CD4-positive, alpha-beta T cell (primary cell): ENCODE measurements around the gene PHF13. TPM values are rescaled to one million over a fixed set of nuclear protein-coding genes. Genes with fewer than 3 reads are reported as not detected.

Experiments used
- ATAC-seq: fragments of 200-7000 bp; cut with Tn5 transposase; one replicate; pipeline ENCODE4 v1.10.0; 2022; ENCODE audit warnings: mild to moderate bottlenecking; ENCODE audit not compliant: poor library complexity
- CTCF ChIA-PET: fragments of 350-600 bp; sonication (Branson Sonifier 250); formaldehyde crosslinking; loops from one replicate; lab custom pipeline; 2021; ENCODE audit warnings: antibody characterized with exemption, inconsistent platforms; lab: Charles Lee
- POLR2A ChIA-PET: fragments of 350-600 bp; sonication (Branson Sonifier 250); formaldehyde crosslinking; loops from one replicate; lab custom pipeline; 2021; ENCODE audit warnings: antibody characterized with exemption, inconsistent platforms; lab: Charles Lee
- DNase-seq, 14 experiments: peaks; one replicate each; pipeline ENCODE4 v3.0.0-alpha.2; 2013 to 2020; ENCODE audit warnings: mixed read lengths in 2 of 14
- H3K27ac ChIP-seq, 2 donors: one replicate each; pipeline versions ENCODE4 v1.5.1 to v1.7.0; 2013; ENCODE audit warnings: low read length in 2 of 2, low read depth in 1 of 2, mild to moderate bottlenecking in 1 of 2
- H3K27me3 ChIP-seq, 2 experiments: 1 replicate in 1 of 2; 2 replicates in 1 of 2; pipeline versions ENCODE4 v1.6.1 to v1.7.0; 2013; ENCODE audit warnings: low read length in 2 of 2, control low read depth in 1 of 2, mild to moderate bottlenecking in 1 of 2, moderate library complexity in 1 of 2; ENCODE audit not compliant: insufficient read depth in 2 of 2, control insufficient read depth in 1 of 2
- H3K36me3 ChIP-seq: one replicate; pipeline ENCODE4 v1.6.1; 2013; ENCODE audit warnings: low read length, control low read depth; ENCODE audit not compliant: insufficient read depth
- H3K4me1 ChIP-seq: one replicate; pipeline ENCODE4 v1.6.1; 2013; ENCODE audit warnings: low read length, control low read depth; ENCODE audit not compliant: insufficient read depth
- H3K4me3 ChIP-seq: one replicate; pipeline ENCODE4 v1.5.1; 2013; ENCODE audit warnings: mild to moderate bottlenecking, low read length, moderate library complexity
- H3K9me3 ChIP-seq, 2 experiments: 1 replicate in 1 of 2; 2 replicates in 1 of 2; pipeline versions ENCODE4 v1.6.1 to v1.7.0; 2013; ENCODE audit warnings: low read length in 2 of 2, mild to moderate bottlenecking in 2 of 2, control low read depth in 1 of 2, moderate library complexity in 1 of 2; ENCODE audit not compliant: control insufficient read depth in 1 of 2, insufficient read depth in 1 of 2
- H3K27ac Mint-ChIP-seq: one replicate; pipeline ENCODE4 v1.8.0; 2020; ENCODE audit warnings: mixed read lengths
- H3K27me3 Mint-ChIP-seq: one replicate; pipeline ENCODE4 v1.8.0; 2021; ENCODE audit warnings: mixed read lengths
- H3K36me3 Mint-ChIP-seq: one replicate; pipeline ENCODE4 v1.8.0; 2021; ENCODE audit warnings: low read depth, mixed read lengths
- H3K4me1 Mint-ChIP-seq: one replicate; pipeline ENCODE4 v1.8.0; 2021; ENCODE audit warnings: low read depth, mixed read lengths
- H3K4me3 Mint-ChIP-seq: one replicate; pipeline ENCODE4 v1.8.0; 2020; ENCODE audit warnings: mild to moderate bottlenecking, mixed read lengths
- H3K9me3 Mint-ChIP-seq: one replicate; pipeline ENCODE4 v1.8.0; 2020; ENCODE audit warnings: mixed read lengths
- intact Hi-C, 2 experiments: fragments of 100-400 bp; cut with DNase I in 1 of 2; cut with micrococcal nuclease in 1 of 2; formaldehyde crosslinking; loops; one replicate each; pipeline versions ENCODE4 v1.15.1 to v1.9.0; 2023 to 2025; cut with DNase I, micrococcal nuclease
- total RNA-seq, 174 experiments: library from RNA in 2 of 174; stranded (reverse) in 2 of 174; gene quantifications; one replicate each; pipeline ENCODE4 v1.2.3 and lab custom pipeline; 2021 to 2026
- TF ChIP-seq, protein P1 (sequence below): fragments of 200-600 bp; IDR thresholded peaks from one replicate; pipeline ENCODE4 v1.8.0; 2022; ENCODE audit warnings: antibody characterized with exemption, mild to moderate bottlenecking

The PHF13 gene
- total RNA-seq, 2 experiments from 2014 or later = 4.0 to 4.9 TPM

DNA sequence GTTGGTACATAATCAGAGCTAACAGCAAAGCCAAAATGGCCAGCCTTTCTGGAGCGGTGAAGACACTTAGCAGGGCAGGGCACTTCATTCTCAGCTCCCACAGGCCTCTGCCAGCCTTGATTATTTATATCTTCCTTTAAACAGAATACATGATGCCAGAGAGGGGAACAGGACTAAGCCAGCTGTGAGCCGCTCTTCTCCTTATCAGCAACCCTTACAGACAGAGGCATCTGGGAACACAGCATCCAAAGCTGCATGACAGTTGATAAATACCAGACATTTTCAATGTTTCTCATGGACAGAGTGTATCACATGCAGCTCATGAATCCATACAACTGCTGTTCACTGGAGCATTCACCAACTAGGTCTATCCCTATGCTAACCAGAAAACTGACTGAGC is 59.0 kb downstream of the PHF13 start:
- no peaks in the 10 kb centered on the region for H3K9me3 Mint-ChIP-seq
- no peak overlapping the region for H3K27ac Mint-ChIP-seq

More for the DNA sequence above, 59.0 kb downstream of the PHF13 start:
- no peaks in the 10 kb centered on the region for H3K9me3 ChIP-seq
- H3K27me3 Mint-ChIP-seq = no peaks in the 10 kb centered on the region
- intact Hi-C loops = no loop called here
- no peak overlapping the region for H3K4me3 ChIP-seq
- ATAC-seq = no peak
- TF ChIP-seq, protein P1, sequence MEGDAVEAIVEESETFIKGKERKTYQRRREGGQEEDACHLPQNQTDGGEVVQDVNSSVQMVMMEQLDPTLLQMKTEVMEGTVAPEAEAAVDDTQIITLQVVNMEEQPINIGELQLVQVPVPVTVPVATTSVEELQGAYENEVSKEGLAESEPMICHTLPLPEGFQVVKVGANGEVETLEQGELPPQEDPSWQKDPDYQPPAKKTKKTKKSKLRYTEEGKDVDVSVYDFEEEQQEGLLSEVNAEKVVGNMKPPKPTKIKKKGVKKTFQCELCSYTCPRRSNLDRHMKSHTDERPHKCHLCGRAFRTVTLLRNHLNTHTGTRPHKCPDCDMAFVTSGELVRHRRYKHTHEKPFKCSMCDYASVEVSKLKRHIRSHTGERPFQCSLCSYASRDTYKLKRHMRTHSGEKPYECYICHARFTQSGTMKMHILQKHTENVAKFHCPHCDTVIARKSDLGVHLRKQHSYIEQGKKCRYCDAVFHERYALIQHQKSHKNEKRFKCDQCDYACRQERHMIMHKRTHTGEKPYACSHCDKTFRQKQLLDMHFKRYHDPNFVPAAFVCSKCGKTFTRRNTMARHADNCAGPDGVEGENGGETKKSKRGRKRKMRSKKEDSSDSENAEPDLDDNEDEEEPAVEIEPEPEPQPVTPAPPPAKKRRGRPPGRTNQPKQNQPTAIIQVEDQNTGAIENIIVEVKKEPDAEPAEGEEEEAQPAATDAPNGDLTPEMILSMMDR = no peak
- H3K27me3 ChIP-seq = no peaks in the 10 kb centered on the region
- no peak overlapping the region for H3K4me3 Mint-ChIP-seq
- no peak overlapping the region for H3K27ac ChIP-seq
- peaks cover 31% of the 10 kb centered on the region for H3K36me3 ChIP-seq
- ChIA-PET POLR2A (no interaction called here), CTCF (no interaction called here)
- peaks cover 49% of the 10 kb centered on the region for H3K36me3 Mint-ChIP-seq
- H3K4me1 Mint-ChIP-seq = no peaks in the 10 kb centered on the region
- DNase-seq = no peak
- H3K4me1 ChIP-seq = no peaks in the 10 kb centered on the region

Other genes starting within 250 kb of the PHF13 start
- 1 to 10 TPM; 5.3 to 5.4 TPM for gene ACOT7, start 220.0 kb upstream of the PHF13 start, total RNA-seq
- gene HES2, start 193.8 kb upstream of the PHF13 start, total RNA-seq = not detected
- gene ESPN, start 189.0 kb upstream of the PHF13 start, total RNA-seq = 1 to 10 TPM; 2.0 to 3.9 TPM
- gene TNFRSF25, start 147.6 kb upstream of the PHF13 start, total RNA-seq = 100 to 1,000 TPM; 220 to 225 TPM
- 1 to 10 TPM; 5.0 to 6.1 TPM for gene PLEKHG5, start 122.1 kb upstream of the PHF13 start, total RNA-seq
- 10 to 100 TPM; 52.3 to 54.1 TPM for gene NOL9, start 59.2 kb upstream of the PHF13 start, total RNA-seq
- not detected for gene TAS1R1, start 58.4 kb upstream of the PHF13 start, total RNA-seq
- gene ZBTB48, start 33.7 kb upstream of the PHF13 start, total RNA-seq = 10 to 100 TPM; 31.4 to 31.7 TPM
- 10 to 100 TPM; 32.0 to 33.5 TPM for gene KLHL21, start 10.9 kb upstream of the PHF13 start, total RNA-seq
- gene THAP3, start 11.1 kb downstream of the PHF13 start, total RNA-seq = 10 to 100 TPM; 15.2 to 18.7 TPM
- gene DNAJC11, start 88.1 kb downstream of the PHF13 start, total RNA-seq = 10 to 100 TPM; 20.6 to 24.0 TPM
- 10 to 100 TPM; 38.6 to 39.3 TPM for gene CAMTA1, start 171.7 kb downstream of the PHF13 start, total RNA-seq